ENCODE data around the gene WDR20.

Gene WDR20

GRCh38 chr14:102229739-102230092 lies 90.0 kb downstream of the WDR20 start:
- no peaks in the 10 kb centered on the region for H3K79me2 ChIP-seq (ENCODE audit: insufficient read depth, low read length)

GRCh38 chr14:102230481-102231210 lies 90.9 kb downstream of the WDR20 start:
- no peaks in the 10 kb centered on the region for H4K20me1 ChIP-seq (ENCODE audit: insufficient read depth, low read length, poor library complexity, severe bottlenecking)
- no peak overlapping the region for H2AFZ ChIP-seq (ENCODE audit: low read length)
- TF ChIP-seq CTCF (conservative IDR thresholded peaks at IDR 0.05; ENCODE audit: low read length) (no peak), EZH2phosphoT487 (IDR thresholded peaks at IDR 0.05; ENCODE audit: borderline replicate concordance) (no peak)
- no peaks in the 10 kb centered on the region for H3K4me1 ChIP-seq (ENCODE audit: insufficient read depth, low read length, poor library complexity, severe bottlenecking)
- no peaks in the 10 kb centered on the region for H3K36me3 ChIP-seq (ENCODE audit: insufficient read depth, low read length)
- no peaks in the 10 kb centered on the region for H3K9me2 ChIP-seq (replicated peaks; ENCODE audit: low read depth, low read length)
- H3K9ac ChIP-seq (ENCODE audit: low read depth, low read length, poor library complexity, severe bottlenecking), result no peak overlapping the region
- no peaks in the 10 kb centered on the region for H3K9me3 ChIP-seq (ENCODE audit: insufficient read depth, low read depth, low read length)
- H3K79me2 ChIP-seq (ENCODE audit: insufficient read depth, low read length), result no peaks in the 10 kb centered on the region
- H3K27me3 ChIP-seq (ENCODE audit: insufficient read depth, low read length, poor library complexity, severe bottlenecking), result no peaks in the 10 kb centered on the region
- H3F3A ChIP-seq (ENCODE audit: low read depth), result no peaks in the 10 kb centered on the region
- no peak overlapping the region for H3K4me2 ChIP-seq (ENCODE audit: low read depth, low read length, poor library complexity, severe bottlenecking)
- H3K4me3 ChIP-seq (ENCODE audit: low read length, poor library complexity, severe bottlenecking), result no peak overlapping the region

More at GRCh38 chr14:102229739-102230092, 90.0 kb downstream of the WDR20 start:
- no peaks in the 10 kb centered on the region for H3K4me1 ChIP-seq (ENCODE audit: insufficient read depth, low read length, poor library complexity, severe bottlenecking)
- no peak overlapping the region for H3K9ac ChIP-seq (ENCODE audit: low read depth, low read length, poor library complexity, severe bottlenecking)
- H3K36me3 ChIP-seq (ENCODE audit: insufficient read depth, low read length), result no peaks in the 10 kb centered on the region
- no peaks in the 10 kb centered on the region for H3K27me3 ChIP-seq (ENCODE audit: insufficient read depth, low read length, poor library complexity, severe bottlenecking)
- H4K20me1 ChIP-seq (ENCODE audit: insufficient read depth, low read length, poor library complexity, severe bottlenecking), result no peaks in the 10 kb centered on the region
- no peak overlapping the region for H3K4me2 ChIP-seq (ENCODE audit: low read depth, low read length, poor library complexity, severe bottlenecking)
- no peaks in the 10 kb centered on the region for H3K9me3 ChIP-seq (ENCODE audit: insufficient read depth, low read depth, low read length)
- TF ChIP-seq CTCF (conservative IDR thresholded peaks at IDR 0.05; ENCODE audit: low read length) (no peak), EZH2phosphoT487 (IDR thresholded peaks at IDR 0.05; ENCODE audit: borderline replicate concordance) (no peak)
- H2AFZ ChIP-seq (ENCODE audit: low read length), result no peak overlapping the region
- no peak overlapping the region for H3K4me3 ChIP-seq (ENCODE audit: low read length, poor library complexity, severe bottlenecking)
- H3K9me2 ChIP-seq (replicated peaks; ENCODE audit: low read depth, low read length), result no peaks in the 10 kb centered on the region
- H3F3A ChIP-seq (ENCODE audit: low read depth), result no peaks in the 10 kb centered on the region

DNA sequence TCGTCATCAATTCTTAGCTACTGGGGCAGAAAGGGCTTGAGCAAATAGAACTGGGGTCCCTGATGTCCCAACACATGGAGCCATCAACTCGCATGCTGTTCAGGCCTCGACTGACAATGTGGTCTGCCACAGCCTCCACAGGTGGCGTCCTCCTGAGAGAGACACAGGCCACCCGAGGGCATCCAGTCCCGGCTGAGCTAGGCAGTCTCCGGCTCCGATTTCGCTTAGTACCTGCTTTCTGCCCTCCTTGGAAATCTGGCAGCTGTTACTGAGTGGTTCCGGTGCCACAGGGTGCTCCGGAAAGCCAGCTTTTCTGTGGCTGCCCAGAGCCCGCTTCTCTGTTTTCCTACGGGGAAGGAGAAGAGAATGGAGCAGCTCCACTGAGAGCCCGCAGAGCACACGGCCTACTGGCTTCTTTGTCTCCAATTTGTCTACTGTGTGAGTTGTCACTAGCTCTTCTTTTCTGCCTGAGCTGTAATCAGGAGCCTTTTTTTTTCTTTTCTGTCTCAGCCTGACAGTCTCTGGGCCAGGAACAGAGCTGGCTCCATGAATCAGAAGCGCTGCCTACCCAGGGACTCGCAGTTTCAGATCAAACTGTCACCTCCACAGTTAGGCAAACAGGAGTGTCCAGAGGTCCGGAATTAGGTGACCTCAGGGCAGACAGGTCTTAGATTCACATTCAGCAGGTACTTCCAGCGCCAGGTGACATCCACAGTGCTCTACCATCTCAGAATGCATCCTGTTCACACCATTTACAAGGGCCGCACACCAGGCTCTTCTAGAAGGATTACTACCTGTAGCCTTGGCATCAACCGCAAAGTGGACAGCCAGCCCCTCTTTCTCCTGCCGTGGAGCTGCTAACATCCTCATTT lies 92.0 kb downstream of the WDR20 start:
- H3K4me1 ChIP-seq (ENCODE audit: insufficient read depth, low read length, poor library complexity, severe bottlenecking), result no peaks in the 10 kb centered on the region
- no peaks in the 10 kb centered on the region for H3K27me3 ChIP-seq (ENCODE audit: insufficient read depth, low read length, poor library complexity, severe bottlenecking)
- TF ChIP-seq EZH2phosphoT487 (IDR thresholded peaks at IDR 0.05; ENCODE audit: borderline replicate concordance), result no peak
- H3K4me3 ChIP-seq (ENCODE audit: low read length, poor library complexity, severe bottlenecking), result no peak overlapping the region
- H2AFZ ChIP-seq (ENCODE audit: low read length), result no peak overlapping the region
- H3K9me3 ChIP-seq (ENCODE audit: insufficient read depth, low read depth, low read length), result no peaks in the 10 kb centered on the region
- no peaks in the 10 kb centered on the region for H4K20me1 ChIP-seq (ENCODE audit: insufficient read depth, low read length, poor library complexity, severe bottlenecking)
- H3K36me3 ChIP-seq (ENCODE audit: insufficient read depth, low read length), result no peaks in the 10 kb centered on the region
- H3K9me2 ChIP-seq (replicated peaks; ENCODE audit: low read depth, low read length), result no peaks in the 10 kb centered on the region
- H3K4me2 ChIP-seq (ENCODE audit: low read depth, low read length, poor library complexity, severe bottlenecking), result no peak overlapping the region
- H3K79me2 ChIP-seq (ENCODE audit: insufficient read depth, low read length), result no peaks in the 10 kb centered on the region
- no peaks in the 10 kb centered on the region for H3F3A ChIP-seq (ENCODE audit: low read depth)
- H3K9ac ChIP-seq (ENCODE audit: low read depth, low read length, poor library complexity, severe bottlenecking), result no peak overlapping the region

Measured in Loucy (cell line).